ENCODE data around the gene MARVELD1. TPM values are rescaled to one million over a fixed set of nuclear protein-coding genes. Genes with fewer than 3 reads are reported as not detected.

Gene MARVELD1
- total and polyA plus RNA-seq, 2 of the 8 experiments (the other 6 are each of a cell fraction or from before 2014, with no cell fraction given) = 28.1 to 37.3 TPM

DNA sequence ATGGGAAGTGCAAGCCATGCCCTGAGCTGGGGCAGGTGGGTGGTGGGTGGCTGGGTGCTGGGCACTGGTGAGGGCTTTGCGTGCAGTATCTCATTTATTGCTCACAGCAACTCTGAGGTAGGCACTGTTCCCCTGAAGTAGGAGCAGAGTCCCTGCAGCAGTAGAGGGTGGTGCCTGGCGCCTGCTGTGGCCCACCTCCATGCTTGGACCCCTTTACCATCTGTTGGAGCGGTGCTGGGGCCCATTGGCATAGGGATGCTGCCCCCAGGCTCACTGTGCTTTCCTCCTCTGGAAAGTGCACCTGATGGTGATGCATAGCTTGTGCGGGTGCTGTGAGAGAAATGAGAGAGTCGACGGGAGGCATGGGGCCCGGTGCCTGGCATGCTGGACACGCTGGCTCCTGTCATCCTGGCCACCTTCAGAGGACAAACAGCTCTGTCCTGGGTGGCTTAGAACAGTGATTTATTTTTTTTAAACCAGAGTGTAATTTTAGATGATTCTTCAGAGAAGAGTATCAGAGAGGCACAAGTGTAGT is 47.9 kb downstream of the MARVELD1 start (continued):
- TF ChIP-seq, protein P1, sequence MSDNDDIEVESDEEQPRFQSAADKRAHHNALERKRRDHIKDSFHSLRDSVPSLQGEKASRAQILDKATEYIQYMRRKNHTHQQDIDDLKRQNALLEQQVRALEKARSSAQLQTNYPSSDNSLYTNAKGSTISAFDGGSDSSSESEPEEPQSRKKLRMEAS (IDR thresholded peaks at IDR 0.05) = no peak
- TF ChIP-seq RXRA (IDR thresholded peaks at IDR 0.05; ENCODE audit: insufficient read depth, low read depth, low read length) (no peak), KDM5A (IDR thresholded peaks at IDR 0.05; ENCODE audit: low read length) (no peak)
